Right renal pelvis (tissue), 4 donors: ENCODE measurements around the gene AJAP1. TPM values are rescaled to one million over a fixed set of nuclear protein-coding genes. Genes with fewer than 3 reads are reported as not detected.
"Not testable (repeated sequence)": the region's sequence is repeated elsewhere in the genome, so short reads cannot be mapped to it uniquely, and the experiment has no call there.

Experiments used
- DNase-seq, 4 donors: peaks; one replicate each; pipeline ENCODE4 v3.0.0-alpha.2; 2013; ENCODE audit warnings: low read depth in 4 of 4, low spot score in 3 of 4, missing footprints in 1 of 4
- polyA plus RNA-seq, 4 donors: library from polyadenylated mRNA; unstranded; fragments of 120-200 nt; gene quantifications; one replicate each; pipeline ENCODE4 v1.2.1, GENCODE V29; 2013; ENCODE audit not compliant: insufficient read length in 4 of 4

The AJAP1 gene, protein sequence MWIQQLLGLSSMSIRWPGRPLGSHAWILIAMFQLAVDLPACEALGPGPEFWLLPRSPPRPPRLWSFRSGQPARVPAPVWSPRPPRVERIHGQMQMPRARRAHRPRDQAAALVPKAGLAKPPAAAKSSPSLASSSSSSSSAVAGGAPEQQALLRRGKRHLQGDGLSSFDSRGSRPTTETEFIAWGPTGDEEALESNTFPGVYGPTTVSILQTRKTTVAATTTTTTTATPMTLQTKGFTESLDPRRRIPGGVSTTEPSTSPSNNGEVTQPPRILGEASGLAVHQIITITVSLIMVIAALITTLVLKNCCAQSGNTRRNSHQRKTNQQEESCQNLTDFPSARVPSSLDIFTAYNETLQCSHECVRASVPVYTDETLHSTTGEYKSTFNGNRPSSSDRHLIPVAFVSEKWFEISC
- polyA plus RNA-seq: 1 to 10 TPM in 3 of 4 donors, under 1 TPM in 1; 0.96 to 1.8 (median 1.6) TPM

DNA sequence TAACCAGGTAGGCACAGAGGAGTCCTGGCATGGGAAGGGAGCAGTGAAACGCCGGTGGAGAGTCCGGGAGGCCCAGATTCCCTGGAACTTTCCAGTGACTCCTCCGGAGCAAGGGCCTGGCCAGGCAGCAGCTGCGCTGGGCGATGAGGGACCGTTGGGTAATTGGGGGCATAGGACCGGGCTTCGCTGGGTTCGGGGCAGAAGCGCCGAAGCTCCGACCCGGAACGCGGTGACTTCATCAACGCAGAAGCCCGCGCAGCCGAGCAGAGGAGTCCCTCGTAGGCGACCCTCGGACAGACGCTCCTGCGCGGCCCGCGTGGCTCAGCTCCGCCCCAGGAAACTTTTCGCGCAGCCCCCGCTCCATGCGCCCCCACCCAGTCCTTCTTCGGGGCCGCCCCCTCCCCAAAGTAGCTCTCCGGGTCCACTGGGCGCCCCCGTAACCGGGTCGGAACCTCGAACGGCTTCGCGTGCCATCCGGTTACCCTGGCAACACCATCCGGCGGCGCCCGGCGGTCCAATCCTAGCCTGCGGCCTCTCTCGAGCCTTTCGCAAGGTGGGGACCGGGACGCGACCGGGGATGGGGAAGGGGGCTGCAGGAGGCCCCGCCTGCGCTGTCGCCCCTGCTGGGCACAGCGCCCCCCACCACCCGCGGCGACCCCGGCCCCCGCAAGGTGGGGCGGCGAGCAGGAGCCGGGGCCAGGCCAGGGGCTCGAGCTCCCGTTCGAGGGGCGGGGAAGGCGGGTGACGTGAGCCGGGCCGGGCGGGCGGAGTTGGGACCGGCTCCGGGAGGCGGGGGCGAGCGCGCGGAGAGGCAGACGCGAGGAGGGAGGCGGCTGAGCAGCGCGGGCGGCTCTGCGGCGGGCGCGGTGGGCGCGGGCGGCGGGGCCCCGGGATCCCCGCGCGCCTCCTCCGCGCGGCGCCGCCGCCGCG is at the start of gene AJAP1:
TSS of gene AJAP1 (plus strand) at position 814 of the 930 bp plus-strand sequence. CDS start 817 bp downstream, outside the sequence.
- DNase-seq: no peak

DNA sequence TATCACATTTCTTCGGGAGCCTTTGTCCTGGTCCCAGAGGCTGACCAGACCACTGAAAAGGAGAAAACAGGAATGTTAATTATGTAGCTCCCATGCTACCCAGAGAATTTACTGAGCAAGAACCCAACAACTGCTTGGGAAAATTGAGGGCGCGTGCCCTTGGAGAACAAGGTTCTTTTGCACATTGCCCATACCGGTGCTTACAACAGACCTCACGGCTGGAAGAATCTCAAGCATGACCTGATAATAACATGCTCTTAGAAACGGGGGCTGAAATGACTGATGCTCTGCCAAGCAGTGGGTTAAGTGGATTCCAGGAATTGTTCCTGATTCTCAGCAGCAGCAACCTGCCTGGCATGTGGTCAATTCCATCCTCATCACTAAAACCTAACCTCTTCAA is 49.3 kb upstream of the AJAP1 start:
- DNase-seq: no peak

DNA sequence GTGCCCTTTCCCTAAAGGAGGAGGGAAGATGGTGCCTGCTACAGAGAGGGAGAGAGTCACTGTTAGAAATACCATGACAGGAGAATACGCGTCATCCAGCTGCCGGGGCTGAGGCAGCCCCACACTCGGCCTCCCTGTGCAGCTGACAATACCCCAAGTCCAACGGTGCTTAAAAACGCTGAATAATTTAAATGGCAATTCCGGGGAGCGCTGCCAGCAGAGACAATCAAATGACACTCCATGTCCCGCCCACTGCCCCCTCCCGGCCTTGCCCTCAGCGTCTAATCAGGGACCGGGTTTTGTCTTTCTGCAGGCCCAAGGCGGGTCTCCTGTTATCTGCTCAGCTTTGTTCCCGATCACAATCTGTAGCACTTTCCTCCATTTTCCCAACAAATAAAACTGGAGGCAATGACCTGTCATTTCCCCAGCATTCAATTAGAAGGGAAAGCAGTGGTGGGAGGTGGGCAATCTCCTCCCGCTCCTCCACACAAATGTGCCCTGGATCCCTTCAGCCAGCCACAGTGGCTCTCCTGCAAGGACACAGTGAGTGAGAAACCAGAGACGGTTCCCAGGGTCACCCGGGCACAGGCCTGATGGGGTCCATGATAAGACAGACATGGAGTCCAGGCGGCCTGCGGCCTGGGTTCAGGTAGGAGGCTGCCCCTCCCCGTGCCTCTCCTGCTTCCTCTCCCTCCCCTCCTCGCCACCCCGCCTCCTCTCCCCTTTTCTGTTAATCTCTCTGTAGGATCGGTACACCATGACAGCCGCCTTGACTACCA is 42.7 kb upstream of the AJAP1 start:
- no peak for DNase-seq

DNA sequence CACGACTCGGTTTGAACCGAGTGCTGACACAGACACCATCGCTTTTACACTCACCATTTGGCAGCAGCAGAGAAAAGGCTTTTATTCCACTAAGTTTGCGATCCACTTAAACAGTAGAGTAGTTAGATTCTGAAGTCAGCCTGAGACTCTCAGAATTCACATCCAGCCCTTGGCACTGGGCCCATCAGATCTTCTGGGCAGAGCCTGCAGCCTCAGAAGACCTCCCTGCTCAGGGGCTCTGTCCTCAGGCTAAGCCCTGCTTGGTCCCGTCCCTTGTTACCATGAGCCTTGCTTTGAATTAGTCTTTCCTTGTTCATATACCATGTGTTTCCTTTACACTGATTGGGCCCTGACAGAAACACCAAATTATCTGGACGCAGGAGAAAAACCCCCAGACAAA is 41.4 kb upstream of the AJAP1 start:
- DNase-seq: no peak

DNA sequence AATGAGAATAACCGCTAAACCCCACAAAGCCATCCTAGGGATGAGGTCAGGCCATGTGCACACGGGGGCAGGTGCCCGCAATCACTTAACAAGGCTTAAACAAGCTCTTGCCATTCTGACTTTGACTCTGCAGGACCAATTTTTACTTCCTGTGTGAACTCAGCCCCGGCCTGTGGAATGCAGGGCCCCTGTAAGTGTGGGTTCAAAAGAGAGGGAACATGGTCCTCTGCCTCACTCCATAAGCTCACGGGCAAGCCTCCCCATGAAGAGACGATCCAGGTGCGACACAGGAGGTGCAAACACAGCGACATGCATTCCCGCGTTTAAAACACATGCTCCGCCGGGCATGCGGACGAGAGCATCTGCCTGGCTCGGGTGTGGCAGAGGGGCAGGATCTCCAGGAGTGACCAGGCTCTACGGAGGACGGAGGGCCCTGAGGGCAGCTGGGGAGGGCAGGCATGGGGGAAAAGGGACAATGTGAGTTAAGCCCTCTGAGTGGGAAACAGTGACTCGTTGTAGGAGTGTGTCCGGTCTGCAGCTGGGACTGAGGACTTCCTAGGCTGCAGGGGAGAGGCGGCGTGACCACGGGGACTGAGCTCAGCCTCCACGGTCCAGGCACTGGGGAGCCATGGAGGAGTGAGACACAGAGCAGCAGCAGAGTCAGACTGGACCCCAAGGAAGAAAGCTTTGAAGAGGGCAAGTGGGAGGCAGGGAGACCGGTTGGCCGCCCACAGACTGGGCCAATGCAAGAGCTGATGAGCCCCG is 40.6 kb upstream of the AJAP1 start:
- DNase-seq: no peak

DNA sequence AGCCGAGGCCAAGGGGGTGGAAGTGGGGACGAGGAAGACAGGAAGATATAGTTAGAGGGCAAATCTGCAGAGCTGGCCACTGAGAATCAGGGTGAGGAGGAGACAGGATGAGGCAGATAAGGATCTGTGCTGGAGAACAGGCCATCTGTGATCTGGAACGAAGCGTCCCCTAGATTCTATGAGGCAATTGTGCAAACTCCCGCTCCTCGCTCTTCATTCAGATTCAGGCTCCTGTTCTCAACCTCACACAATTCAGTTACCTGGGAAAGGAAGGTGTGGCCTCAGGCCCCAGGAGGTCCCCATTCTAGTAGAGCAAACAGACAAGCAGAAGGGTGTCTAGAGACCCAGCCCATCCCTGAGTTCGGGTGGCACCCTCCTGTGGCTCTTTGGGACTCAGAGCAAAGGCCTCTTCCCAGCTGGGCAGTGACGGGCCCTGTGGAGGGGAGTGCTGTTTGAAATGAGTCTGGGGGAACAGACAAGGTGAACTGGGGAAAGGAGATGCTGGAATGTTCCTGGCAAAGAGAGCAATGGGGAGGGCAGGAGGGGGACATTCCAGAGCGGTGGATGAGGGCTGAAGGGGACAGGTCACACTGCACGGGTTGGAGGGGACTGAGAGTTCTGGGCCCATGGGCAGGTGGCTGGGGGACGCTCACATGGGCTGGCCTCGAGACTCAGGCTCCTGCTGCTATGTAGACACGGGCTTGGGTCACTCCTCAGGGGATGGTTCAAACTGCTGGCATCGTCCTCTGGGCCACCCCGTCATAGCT is 39.9 kb upstream of the AJAP1 start:
- no peak for DNase-seq

DNA sequence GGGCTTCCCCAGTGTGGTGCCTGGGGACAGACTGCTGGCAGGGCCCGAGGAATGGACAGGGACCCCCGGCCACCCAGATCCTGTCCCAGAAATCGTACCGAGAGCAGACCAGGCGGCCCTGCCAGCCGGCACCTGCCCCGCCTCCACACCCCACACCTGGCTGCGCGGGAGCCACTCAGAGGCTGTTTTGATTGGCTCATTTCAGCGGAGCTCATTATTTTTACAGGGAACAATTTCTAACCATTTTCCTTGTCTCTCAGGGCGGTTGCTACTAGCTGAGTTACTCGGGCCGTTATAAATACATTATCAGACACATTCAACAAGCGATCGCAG is 39.3 kb upstream of the AJAP1 start:
- DNase-seq: no peak

DNA sequence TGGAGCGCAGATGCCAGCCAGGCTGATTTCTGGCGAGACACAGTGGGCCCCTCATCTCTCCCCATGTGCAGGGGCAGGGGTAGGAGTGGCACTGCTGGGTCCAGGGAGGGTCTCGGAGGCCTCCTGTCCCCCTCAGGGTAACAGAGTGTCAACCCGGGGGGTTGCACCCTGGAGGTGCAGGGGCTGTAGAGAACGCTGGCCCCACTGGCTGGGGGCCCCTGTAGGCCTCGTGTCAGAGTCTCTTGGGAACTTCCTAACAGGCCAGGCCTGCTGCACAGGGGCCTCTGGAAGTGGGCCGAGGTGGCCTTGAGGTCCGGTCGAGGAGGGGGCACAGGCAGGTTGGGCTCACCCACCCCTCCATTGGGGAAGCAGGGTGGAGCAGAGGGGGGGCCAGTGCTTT is 38.9 kb upstream of the AJAP1 start:
- no peak for DNase-seq

DNA sequence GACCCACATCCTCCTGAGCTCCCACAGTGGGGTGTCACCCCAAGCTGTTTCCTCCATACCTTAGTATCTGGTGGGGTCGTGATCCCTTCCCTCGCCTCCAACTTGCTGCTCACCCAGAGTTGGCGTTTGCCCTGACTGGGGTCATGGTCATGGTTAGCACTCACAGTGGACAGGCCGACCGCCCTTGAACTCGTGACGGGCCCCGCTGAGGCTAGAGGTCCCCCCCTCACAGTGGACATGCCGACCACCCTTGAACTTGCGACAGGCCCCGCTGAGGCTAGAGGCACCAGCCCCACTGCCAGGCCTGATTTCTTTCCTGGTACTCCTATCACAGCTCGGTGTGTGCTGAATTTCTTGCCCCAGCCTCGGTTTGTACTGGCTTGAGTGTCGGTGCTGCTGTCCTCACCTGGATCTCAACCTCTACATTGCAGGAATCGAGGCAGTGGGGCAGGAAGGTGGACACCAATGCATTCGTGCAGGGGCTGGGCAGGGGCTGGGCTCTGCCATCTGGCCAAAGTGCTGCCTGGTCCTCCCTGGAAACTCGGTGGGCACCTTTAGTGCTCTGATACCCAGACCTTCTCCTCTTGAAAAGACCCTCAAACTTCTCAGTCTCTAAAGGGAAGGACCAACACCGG is 37.5 kb upstream of the AJAP1 start:
- DNase-seq: no peak

DNA sequence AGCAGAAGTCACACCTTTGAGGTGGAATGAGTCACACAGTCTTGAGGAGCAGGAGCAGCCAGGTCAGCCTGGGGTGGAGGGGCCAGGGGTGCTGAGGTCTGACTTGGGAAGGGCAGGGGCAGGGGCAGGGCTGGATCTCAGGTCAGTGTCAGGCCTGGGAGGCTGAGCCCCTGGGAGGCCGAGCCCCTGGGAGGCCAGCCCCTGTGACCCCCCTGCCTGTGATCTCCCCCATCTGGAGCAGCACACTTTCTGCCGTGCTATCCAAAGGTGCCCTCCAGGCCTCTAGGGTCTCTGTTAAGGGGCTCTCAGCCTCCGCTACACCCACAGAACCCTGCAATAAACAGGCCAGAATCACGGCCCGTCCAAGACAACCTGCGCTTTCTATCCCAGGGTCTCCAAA is 36.9 kb upstream of the AJAP1 start:
- DNase-seq: no peak

DNA sequence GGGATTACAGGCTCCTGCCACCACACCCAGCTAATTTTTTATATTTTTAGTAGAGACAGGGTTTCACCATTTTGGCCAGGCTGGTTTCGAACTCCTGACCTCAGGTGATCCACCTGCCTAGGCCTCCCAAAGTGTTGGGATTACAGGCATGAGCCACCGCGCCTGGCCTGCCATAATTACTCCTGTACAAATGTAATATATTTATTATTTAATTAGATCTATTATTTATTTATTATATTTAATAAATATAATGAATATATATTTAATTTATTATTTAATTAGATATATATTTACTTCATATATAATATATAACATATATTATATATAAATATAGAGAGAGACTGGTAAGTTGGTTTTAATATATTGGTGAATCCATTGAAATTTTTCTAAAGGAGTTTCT is 35.6 kb upstream of the AJAP1 start:
- DNase-seq: not testable (repeated sequence)

DNA sequence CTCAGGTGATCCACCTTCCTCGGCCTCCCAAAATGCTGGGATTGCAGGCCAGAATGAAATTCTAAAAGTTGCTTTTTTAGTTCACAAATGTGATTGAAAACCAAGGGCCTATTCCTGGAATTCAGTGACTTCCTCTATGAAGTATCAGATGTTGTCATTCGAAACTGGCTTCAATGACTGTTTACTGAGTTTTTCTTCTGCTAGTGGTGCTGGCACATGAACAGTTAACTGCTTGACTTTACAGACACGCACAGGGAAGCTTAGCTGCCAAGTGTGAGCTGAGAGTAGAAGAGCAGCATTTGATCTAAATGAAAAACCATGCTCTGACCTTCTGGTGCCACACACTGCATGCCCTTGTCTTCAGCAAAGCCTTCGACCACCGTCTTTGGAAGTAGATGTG is 32.8 kb upstream of the AJAP1 start:
- DNase-seq: no peak

DNA sequence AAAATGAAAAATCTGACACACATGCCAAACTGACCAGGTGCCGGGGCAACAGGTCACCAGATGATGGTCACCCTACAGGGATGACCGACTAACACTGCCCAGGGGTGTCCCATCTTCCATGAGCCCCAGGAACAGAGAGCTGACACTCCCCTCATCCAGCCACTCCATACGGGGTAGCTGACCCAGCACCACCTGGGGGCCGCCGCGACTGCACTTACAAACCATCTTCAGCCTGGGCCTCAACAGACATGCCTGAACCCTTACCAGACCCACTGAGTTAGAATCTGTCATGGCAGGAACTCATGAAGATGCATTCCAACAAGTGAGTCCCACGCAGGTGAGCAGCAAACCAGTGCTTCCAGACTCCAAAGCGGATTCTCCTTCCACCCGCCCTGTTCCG is 31.6 kb upstream of the AJAP1 start:
- DNase-seq: no peak

DNA sequence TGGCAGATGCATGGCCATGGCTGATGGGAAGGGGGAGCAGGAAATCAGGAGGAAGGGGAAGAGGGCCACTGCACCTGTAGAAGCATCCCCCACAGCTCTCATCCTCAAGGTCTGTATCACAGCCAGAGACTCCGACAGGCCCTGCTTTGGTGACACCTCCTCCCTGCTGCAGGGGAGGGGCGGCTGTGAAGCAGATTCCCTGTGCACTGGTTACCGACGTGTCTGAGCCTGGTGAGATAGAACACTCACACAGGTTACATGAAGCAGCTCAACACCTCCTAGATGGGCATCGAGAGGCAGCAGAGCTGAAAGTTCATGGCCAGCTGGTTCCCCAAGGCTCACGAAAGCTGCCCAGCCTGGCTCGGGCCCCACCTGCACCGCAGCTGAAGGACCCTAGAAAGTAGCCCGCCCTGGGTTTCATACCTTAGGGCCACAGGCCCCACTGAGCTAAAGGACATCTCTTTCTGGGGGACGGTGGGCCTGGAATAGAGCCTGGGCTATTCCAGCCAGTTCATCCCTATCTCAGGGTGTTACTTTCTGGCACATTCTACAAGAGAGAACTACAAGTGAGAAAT is 30.2 kb upstream of the AJAP1 start:
- DNase-seq: no peak

DNA sequence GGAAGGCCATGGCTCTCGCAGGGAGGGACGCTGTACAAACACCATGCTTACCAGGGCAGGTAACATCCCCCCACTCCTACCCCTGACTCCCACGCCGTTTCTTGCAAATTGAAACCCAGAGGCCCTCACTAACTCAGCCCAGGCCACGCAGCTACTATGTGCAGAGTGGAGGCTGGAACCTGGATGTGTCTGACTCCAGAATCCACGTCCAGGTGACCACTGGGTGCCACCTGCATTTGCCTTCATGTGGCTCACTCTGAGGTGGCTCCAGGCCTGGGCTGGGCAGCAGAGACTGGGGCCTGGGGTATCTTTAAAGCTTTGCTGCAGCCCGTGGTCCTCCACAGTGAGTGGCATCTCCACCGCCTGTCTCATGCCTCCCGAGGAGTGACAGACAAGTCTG is 29.6 kb upstream of the AJAP1 start:
- DNase-seq: no peak

DNA sequence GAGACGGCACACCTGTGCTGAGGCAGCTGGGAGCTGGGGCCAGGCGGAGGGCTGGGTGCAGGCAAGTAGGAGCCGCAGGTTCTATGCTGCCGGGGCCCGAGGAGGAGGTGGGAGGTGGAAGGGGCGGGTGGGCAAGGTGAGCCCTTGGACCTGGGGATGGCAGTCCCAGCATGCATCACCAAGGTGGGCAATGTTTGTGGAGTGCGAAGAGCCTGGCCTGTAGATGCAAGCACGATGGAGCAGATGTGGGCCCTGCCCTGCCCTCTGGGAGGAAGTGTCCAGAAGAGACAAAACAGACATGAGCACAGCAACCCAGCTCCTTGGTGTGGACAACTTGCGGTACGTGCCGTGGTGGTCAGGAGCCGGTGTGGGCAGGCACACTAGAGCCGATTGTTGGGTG is 28.3 kb upstream of the AJAP1 start:
- no peak for DNase-seq

DNA sequence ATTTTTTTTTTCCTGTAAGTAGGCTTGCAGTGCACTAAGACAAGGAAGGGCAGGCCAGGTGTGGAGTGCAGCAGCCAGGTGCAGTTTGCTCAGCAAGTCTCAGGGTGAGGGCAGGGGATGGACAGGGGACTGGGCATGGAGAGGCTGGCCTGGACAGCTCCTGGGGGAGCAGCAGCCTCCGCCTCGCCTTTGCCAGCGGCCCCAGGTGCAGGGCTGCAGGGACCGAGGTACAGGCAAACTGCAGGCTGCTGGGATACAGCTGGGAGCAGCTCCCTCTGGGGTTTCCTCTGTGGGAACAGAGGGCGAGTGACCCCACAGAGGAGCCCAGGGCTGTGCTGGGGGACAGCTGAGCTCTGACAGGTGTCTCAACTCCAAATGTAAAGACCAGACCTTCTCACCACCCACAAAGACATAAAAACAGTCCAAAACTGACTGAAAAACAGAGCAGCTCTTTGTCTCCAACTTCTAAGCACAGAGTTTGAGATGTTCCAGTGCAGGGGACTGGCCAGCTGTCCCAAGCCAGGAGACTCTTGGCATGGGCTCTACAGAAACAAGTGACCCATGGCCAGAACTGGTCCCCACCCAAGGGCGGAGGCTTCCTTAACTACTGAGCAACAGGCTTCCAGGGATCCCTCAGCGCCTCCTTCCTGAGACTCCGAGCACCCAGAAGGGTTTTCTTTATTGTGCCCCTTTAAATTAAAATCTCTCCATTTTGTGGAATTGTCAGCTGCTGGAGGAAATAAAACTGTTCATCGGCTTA is 27.7 kb upstream of the AJAP1 start:
- DNase-seq: no peak

DNA sequence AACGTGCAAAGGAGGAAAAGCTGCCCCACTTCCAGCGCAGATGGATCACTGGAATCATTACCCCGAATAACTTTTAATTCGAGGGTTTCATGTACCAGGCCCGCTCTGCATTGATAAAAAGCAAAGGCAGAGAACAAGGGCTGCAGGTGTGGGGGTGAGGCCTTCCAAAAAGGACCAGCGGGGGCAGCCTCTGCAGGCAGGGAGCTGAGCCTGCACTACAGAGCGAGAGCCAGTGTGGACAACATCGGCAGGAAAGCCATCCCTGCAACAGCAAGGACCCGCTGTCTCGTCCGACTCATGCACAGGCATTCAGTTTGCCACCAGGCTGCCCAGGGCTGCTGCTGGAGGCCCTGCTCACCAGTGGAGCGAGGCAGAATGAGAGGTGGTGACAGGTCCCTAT is 27.1 kb upstream of the AJAP1 start:
- no peak for DNase-seq
